HG02870 (cell line): ENCODE data around the gene LYRM9.
"Not testable (repeated sequence)": the region's sequence is repeated elsewhere in the genome, so short reads cannot be mapped to it uniquely, and the experiment has no call there.

Source experiments
- ATAC-seq: cut with Tn5 transposase; IDR thresholded peaks from one replicate; pipeline ENCODE4 v1.9.1; 2021; ENCODE audit warnings: mild to moderate bottlenecking, moderate library complexity; ENCODE audit not compliant: unreplicated experiment

LYRM9 gene

GRCh38 chr17:27878776-27879562, 14.2 kb downstream of the LYRM9 start:
- no peak for ATAC-seq

GRCh38 chr17:27873746-27874145, 19.4 kb downstream of the LYRM9 start:
- no peak for ATAC-seq

DNA sequence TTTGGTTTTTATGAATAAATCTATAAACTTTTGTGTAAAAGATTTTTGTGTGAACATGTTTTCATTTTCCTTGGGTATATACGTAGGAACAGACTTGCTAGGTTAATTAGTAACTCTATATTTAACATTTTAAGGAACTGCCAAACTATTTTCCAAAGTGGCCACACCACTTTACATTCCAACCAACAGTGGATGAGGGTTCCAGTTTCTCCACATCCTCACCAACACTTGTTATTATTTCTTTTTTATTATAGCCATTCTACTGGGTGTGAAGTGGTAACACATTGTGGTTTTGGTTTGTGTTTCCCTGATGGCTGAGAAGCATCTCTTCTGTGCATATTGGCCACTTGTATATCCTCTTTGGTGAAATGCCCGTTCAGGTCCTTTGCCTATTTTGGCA, 20.0 kb downstream of the LYRM9 start:
- ATAC-seq = no peak

DNA sequence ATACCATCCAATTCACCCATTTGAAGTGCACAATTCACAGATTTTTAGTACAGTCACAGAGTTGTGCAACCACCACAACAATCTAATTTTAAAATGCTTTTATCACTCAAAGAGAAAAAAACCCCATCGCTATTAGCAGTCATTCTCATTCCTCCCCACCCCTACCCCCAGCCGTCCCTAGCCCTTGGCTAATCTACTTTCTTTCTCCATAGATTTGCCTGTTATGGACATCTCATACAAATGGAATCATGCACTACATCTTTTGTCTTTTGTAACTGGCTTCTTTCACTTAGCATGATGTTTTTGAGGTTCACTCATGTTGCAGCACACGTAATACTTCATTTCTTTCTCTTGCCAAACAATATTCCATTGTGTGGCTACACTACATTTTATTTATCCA, 20.4 kb downstream of the LYRM9 start:
- no peak for ATAC-seq

GRCh38 chr17:27871407-27871806, 21.8 kb downstream of the LYRM9 start:
- ATAC-seq = no peak

DNA sequence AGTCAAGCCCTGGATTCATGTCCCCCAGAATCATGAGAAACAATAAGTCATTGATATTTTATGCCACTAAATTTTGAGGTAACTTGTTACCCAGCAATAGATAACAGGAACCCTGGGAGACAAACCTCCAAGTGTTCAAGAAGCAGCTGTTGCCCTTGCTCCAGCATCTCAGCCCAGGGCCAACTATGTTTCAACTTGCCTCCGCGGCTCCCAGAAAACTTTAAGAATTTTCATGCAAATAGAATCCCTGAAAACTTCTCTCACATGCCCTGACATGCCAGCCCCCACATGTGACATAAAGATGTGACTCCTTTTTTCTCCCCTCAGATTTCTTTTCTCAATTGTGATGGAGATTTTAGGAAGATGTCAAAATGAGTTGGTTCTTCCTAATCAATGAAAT, 22.8 kb downstream of the LYRM9 start:
- ATAC-seq = no peak

DNA sequence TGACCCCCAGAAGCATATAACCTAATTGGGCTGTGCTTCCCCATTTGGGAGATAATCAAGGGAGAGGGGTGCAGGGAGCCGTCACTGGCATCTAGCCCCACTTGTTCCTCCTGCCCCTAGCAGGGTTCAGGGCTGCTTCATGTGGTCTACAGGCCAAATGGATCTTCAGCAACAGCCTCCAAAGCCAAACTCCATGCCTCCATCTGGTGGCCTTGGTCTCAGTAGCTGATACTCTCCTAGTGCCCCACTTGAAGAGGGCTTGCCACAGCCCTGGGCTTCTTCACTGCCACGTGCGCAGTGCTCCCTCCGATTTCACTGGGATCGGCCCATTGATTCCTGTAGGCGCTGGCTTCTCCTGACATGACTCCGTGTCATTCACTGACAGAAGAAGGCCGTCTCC, 24.6 kb downstream of the LYRM9 start:
- no peak for ATAC-seq

GRCh38 chr17:27862840-27863239, 30.3 kb downstream of the LYRM9 start:
- ATAC-seq = no peak

GRCh38 chr17:27862004-27862403, 31.2 kb downstream of the LYRM9 start:
- no peak for ATAC-seq

- no peak for ATAC-seq
These were observed 32.0 kb downstream of the LYRM9 start for GRCh38 chr17:27860971-27861664.

- ATAC-seq = no peak
These were observed 34.4 kb downstream of the LYRM9 start for GRCh38 chr17:27858621-27859305.

DNA sequence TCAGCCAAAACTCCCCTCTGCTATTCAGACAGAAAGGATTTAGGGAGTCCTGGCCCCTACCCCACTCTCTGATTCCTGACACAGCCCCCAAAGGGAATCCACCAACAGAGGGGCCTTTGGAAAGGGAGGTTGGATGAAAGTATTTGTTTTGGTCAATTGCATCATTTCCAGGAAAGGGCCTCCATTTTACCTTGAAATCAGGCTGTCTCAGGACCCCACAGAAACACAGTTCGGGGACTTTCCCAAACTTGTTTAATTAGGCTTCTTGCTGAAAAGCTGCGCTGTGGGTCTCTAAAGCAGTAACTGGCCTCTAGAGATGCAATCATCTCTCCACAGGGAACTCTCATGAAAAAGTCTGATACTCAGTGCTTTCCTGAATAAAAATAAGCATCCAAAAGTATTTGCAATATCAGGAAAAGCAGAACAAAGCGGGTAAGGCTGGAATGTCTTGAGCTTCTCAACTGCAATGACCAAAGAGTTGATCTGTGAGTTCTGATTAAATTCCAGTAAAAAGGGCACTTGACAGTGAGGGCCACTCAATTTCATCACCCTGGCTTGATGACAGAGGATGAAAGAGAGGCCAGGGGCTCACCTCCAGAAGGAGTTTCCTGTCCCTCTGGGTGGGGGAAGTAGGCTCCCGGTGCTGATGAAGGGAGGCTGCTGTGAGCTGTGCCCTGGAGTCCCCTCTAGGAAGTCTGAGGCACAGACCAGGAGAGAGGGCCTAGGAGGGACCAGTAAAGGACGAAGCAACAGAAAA, 36.3 kb downstream of the LYRM9 start:
- no peak for ATAC-seq

DNA sequence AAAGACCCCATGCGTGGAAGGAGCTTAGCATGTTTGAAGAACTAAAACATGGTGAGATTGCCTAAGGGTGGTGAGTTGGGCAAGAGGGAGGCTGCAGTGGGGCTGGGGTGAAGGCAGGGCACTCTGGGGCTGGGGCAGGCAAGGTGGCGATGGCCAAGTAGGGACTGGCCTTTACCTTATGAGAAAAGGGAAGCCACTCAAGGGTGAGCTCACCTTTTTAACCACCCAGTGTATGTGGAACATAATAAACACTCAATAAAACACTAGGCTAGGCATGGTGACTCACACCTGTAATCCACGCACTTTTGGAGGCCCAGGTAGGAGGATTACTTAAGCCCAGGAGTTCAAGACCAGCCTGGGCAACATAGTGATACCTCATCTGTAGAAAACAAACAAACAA, 37.7 kb downstream of the LYRM9 start:
- ATAC-seq = no peak

- no peak for ATAC-seq
These were observed 39.0 kb downstream of the LYRM9 start for GRCh38 chr17:27854163-27854562.

DNA sequence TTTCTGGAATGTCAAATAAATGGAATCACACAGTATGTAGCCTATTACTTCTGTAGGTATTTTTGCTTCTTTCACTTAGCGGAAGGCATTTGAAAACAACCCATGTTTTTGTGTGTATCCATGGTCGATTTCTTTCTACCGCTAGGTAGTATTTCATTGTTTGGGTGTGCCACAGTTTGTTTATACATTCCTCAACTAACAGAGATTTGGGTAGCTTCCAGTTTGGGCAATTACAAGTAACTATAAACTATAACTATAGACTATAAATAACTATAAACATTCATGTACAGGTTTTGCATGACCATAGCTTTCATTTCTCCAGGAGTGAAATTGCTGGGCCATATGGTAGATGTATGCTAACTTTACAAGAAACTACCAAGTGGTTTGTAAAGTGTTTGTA, 40.1 kb downstream of the LYRM9 start:
- no peak for ATAC-seq

GRCh38 chr17:27849474-27850185, 43.5 kb downstream of the LYRM9 start:
- no peak for ATAC-seq

- ATAC-seq = no peak
These were observed 44.2 kb downstream of the LYRM9 start for GRCh38 chr17:27848931-27849330.

GRCh38 chr17:27846808-27847307, 46.3 kb downstream of the LYRM9 start:
- ATAC-seq = not testable (repeated sequence)

DNA sequence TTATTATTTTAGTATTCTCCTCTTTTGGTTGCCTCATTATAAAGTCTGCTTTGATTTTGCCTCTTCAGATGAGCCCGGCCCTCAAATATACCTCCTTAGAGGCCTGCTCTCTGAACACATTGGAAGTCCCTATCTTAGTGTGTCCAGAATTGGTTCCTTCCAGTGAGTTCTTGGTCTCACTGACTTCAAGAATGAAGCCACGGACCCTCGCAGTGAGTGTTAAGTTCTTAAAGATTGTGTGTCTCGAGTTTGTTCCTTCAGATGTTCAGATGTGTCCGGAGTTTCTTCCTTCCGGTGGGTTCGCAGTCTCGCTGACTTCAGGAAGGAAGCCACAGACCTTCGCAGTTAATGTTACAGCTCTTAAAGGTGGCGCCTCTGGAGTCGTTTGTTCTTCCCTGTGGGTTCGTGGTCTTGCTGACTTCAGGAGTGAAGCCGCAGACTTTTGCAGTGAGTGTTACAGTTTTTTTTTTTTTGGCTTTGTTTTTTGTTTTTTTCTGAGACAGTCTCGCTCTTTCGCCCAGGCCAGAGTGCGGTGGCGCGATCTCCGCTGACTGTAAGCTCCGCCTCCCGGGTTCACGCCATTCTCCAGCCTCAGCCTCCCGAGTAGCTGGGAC, 47.0 kb downstream of the LYRM9 start:
- no peak for ATAC-seq
